Measurements from ENCODE around the gene LDHAL6A. TPM values are rescaled to one million over a fixed set of nuclear protein-coding genes. Genes with fewer than 3 reads are reported as not detected.

LDHAL6A gene
- total and polyA plus RNA-seq, 2 of the 13 experiments (the other 11 are each of a cell fraction or from before 2014, with no cell fraction given) = not detected

- TF ChIP-seq ZBTB3 (CRISPR knock-in tag; IDR thresholded peaks at IDR 0.05; ENCODE audit: borderline replicate concordance, low read depth) (no peak), MTA3 (CRISPR knock-in tag; IDR thresholded peaks at IDR 0.05) (no peak), RBFOX2 (IDR thresholded peaks at IDR 0.05; ENCODE audit: low read depth, low read length) (peak; percentile 71), MEIS1 (CRISPR knock-in tag; IDR thresholded peaks at IDR 0.05; ENCODE audit: borderline replicate concordance) (no peak), MXI1 (IDR thresholded peaks at IDR 0.05; ENCODE audit: borderline replicate concordance, low read depth, low read length) (no peak), ZNF17 (CRISPR knock-in tag; IDR thresholded peaks at IDR 0.05) (no peak), GMEB1 (CRISPR knock-in tag; IDR thresholded peaks at IDR 0.05; ENCODE audit: borderline replicate concordance) (no peak), YEATS4 (CRISPR knock-in tag; IDR thresholded peaks at IDR 0.05; ENCODE audit: borderline replicate concordance) (no peak), SMAD9 (CRISPR knock-in tag; IDR thresholded peaks at IDR 0.05) (no peak), MED8 (CRISPR knock-in tag; IDR thresholded peaks at IDR 0.05; ENCODE audit: insufficient replicate concordance) (no peak), BORCS8-MEF2B (CRISPR knock-in tag; IDR thresholded peaks at IDR 0.05) (no peak), DDIT3 (CRISPR knock-in tag; IDR thresholded peaks at IDR 0.05) (no peak), SNAPC2 (CRISPR knock-in tag; IDR thresholded peaks at IDR 0.05) (no peak), ZHX1 (CRISPR knock-in tag; IDR thresholded peaks at IDR 0.05; ENCODE audit: low read depth) (no peak), ZNF660 (CRISPR knock-in tag; IDR thresholded peaks at IDR 0.05; ENCODE audit: borderline replicate concordance, low read depth) (no peak), ZNF121 (CRISPR knock-in tag; IDR thresholded peaks at IDR 0.05) (no peak)
Observed at GRCh38 chr11:18408558-18409291, 46.9 kb upstream of the LDHAL6A start (continued).

Data from HepG2 (cell line).